Right renal pelvis (tissue), 4 donors: Measurements from ENCODE around the gene HRH1. TPM values are rescaled to one million over a fixed set of nuclear protein-coding genes. Genes with fewer than 3 reads are reported as not detected.
A peak's percentile ranks its signal among the peaks of the same experiment; 100 is the strongest.

Experiments used
- DNase-seq, 4 donors: peaks; one replicate each; pipeline ENCODE4 v3.0.0-alpha.2; 2013; ENCODE audit warnings: low read depth in 4 of 4, low spot score in 3 of 4, missing footprints in 1 of 4
- polyA plus RNA-seq, 4 donors: library from polyadenylated mRNA; unstranded; fragments of 120-200 nt; gene quantifications; one replicate each; pipeline ENCODE4 v1.2.1, GENCODE V29; 2013; ENCODE audit not compliant: insufficient read length in 4 of 4

The HRH1 gene
- polyA plus RNA-seq, 4 donors, result 2.3 to 3.0 (median 2.6) TPM

DNA sequence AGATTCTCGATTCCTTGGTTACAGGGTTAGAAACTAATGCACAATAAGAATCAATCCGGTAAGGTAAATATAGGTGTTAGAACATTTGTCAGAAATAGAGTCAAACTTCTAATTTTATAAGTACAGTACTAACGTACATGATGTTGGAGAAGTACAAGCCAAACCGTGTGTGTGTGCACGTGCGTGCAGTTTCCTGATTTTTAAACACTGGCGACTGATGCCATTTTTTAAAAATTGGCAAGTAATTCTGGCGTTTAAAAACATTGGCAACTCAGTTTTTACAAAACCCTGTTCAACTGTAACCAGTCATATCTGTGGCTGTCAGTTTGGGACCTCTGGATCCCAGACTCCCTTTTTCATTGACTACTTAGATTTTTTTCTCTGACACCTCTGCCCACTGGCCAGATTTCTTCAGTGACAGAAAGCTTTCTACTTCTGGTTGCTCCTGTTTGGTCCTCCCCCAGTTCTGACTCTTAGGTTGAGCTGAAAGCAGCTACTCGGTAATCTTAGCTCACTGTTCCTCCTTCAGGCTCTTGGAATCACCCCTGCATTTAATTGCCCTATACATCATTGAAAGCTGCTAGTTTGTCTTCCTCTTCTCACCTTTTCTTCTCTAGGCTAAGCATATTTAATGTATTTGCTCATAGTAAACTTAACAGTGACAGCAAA is 118.7 kb downstream of the HRH1 start:
- DNase-seq, result no peak

DNA sequence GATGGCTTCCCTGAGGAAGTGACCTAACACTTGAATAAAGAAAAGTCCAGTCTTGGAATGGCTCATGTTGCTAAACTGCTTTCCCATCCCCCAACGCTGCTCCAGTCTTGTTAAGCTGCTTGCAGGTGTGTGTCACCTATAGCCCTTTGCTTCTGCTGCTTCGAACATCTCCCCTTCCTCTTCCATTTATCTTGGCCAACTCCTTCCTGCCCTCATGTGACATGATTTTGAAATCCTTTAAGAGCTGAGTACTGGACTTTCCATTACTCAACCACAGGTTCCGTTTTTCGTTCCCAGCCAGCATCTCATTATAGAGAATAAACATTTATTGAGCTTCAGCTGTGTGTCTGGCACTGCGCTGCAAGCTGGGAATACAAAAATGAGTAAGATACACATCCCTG is 119.6 kb downstream of the HRH1 start:
- DNase-seq, result no peak

DNA sequence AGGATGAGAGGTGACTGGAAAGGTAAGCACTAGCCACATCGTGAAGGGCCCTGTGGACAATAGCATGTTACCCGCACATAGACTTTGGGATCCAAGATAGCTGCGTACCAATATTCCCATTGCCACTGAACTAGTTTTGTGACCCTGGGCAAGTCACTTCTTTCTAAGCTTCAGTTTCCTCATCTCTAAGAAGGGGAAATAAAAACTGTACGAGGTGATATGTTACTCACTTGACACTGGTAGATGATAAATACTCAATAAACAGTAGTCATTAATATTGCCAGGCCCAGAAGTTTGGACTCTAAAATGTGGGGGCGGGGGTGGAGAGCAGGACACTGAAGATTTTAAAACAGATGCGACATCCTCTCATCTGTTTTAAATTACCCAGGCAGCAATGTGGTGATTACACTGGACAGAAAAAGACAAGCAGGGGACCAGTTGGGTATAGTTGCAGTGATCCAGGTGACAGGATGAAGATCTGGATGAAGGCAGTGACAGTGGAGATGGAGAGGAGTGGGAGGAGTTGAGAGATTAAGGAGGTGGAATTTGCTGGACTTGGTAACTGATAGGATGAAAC is 120.4 kb downstream of the HRH1 start:
- no peak for DNase-seq

DNA sequence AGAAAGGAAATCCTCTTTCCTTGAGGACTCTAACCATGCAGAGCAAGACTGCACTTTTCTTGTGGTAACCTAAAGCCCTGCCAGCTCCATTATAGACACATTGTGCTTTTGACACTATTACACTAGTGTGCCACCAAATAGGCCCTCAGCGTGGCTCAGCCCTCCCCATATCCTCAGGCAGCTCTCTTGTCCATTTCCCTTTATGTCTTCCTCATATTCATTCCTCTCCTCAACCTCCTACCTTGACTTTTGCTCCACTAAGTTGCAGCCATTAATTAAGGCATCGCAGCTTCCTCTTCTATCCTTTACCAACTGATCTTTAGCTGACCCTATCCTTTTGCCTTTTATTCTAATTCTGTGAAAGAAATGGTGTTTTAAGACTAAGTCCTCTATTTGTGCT is 121.6 kb downstream of the HRH1 start:
- DNase-seq, result no peak

DNA sequence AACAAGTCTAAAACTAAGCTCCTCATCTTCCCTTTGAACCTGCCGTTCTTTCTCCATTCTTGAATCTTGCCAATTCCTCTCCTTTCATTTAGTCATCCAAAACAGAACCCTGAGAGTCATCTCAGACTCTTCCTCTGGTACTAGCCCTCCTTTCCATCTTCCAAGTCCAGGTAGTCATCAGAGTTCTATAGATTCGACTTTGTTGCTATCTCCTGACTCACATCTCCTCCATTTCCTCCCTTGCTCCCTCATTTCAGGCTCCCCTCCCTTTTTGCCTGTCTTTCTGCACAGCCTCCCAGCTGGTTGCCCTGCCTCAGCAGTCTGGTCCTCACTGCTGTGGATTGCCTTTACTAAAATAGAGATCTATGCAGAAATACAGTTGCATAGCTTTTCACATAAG is 122.6 kb downstream of the HRH1 start:
- DNase-seq, result no peak

DNA sequence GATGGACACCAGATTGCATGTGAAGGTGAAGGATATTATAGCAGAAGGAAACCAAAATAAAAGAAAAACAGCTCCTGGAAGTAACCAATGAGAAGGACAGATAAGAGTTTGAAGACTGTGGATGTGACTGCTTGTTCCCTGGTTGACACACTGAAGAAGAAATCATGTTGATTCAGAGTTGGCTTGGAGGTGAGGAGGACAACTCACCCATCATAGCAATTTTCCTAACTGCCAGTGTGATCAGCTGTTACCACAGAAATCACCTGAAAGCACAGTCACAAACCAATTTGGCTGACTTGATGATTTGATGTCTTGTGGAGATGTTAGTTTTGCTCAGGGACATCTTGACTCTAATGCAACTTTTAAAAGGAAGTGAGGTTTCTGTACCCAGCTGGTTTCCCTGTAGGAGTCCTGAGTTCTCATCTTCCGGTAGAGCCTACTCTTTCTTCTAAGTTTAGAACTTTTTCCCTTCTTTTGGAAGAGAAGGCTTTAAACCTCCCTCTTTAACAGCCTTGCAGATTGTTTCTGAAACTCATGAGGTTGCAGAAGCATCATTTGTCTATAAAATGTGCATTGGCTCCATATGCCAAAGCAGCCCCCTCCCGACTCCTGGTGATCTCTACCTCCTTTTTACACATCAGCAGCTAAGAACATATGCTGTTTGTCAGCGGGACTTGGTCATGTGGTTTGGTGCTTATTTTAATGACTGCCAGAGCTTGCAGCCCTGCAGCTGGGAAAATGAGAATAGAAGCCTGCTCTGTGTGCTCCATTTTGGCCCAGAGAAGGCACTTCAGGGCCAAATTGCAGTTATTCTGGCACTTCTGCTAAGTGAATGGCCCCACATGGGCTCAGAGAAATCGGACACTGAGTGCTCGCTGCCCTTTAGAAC is 128.2 kb downstream of the HRH1 start:
- peak; percentile 15 to 63 (median 45) for DNase-seq

DNA sequence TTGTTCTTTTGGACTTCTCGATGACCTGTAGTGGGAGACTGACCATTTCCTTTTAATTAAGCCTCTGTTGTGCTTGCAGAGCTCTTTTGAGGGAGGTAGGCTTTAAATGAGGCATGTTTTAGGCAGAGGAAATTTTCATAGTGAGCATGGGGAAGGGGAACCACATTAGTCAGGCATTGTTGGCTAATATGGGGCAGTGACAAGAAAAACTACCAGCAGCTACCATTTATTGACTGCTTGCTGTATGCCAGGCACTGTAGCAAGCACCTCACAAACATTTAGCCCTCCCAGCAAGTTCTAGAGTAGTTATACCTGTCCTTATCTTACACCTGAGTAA is 128.8 kb downstream of the HRH1 start:
- no peak for DNase-seq

DNA sequence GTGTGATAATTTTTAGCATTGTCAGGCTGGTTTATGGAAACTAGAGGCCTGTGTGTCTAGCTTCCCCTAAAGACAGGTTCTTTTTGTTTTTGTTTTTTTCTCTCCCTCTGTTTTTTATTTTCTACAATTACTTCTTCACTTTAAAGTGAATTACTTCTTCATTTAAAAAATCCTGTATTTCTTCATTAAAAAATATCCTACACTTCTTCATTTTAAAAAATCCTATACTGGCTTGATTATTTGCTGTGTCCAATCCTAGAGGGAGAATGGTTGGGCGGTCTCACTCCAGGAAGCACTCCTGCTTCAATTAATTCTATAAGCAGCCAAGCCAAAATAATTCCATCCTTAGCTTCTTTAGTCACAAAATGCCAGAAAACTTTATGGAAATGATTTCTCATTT is 129.7 kb downstream of the HRH1 start:
- DNase-seq, result no peak

DNA sequence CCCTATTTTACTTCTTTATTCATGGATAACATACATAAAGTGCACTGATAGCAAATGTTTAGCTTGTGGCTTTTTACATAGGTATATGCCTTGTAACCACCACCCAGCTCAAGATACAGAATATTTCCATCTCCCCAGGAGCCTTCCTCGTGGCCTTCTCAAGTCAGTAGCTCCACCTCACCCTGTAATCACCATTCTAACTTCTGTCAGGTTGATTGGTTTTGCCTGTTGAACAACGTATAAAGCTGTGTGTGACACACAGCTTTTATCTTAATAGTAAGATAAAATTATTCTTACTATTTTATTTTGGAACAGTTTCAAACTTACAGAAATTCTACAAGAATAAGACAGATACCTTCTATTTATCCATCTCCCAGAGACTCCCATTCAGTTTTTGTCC is 131.2 kb downstream of the HRH1 start:
- no peak for DNase-seq

DNA sequence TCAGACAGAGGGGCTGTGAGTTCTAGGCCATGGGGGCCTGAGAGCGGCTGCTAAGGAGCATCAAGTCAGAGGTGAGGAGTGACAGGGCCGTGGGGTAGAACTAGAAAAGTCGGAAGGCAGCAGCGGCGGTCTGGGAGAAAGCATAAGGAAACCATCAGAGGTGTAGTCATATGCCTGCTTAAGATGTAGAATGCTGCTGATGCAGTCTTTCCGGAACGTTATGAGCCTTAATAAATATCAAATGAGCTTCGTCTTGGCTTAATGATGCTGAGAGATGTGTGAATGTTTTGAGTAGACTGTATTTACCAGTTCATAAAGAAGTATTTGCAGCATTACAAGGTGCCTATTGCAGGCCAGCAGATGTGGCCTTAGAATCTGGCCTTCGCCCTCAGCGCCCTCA is 133.1 kb downstream of the HRH1 start:
- no peak for DNase-seq

DNA sequence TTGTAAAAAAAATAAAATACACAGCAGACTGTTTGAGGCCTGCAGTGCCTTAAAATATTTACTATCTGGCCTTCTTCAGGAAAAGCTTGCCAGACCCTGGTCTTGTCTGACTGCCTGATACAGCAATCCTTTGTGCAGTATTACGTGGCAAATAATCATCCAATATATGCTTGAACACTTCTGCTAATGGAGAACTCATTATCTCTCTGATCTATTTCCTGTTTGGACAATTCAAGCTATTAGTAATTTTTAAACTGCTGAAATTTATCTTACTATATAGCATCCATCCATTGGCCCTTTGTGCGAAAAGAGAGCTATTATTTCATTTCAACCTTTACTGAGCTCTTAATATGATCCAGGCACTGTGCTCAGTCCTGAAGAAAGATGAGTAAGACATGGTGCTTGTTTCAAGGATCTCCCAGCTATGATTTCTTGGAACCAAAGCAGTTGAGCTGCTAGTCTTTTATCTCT is 133.8 kb downstream of the HRH1 start:
- DNase-seq, result no peak

DNA sequence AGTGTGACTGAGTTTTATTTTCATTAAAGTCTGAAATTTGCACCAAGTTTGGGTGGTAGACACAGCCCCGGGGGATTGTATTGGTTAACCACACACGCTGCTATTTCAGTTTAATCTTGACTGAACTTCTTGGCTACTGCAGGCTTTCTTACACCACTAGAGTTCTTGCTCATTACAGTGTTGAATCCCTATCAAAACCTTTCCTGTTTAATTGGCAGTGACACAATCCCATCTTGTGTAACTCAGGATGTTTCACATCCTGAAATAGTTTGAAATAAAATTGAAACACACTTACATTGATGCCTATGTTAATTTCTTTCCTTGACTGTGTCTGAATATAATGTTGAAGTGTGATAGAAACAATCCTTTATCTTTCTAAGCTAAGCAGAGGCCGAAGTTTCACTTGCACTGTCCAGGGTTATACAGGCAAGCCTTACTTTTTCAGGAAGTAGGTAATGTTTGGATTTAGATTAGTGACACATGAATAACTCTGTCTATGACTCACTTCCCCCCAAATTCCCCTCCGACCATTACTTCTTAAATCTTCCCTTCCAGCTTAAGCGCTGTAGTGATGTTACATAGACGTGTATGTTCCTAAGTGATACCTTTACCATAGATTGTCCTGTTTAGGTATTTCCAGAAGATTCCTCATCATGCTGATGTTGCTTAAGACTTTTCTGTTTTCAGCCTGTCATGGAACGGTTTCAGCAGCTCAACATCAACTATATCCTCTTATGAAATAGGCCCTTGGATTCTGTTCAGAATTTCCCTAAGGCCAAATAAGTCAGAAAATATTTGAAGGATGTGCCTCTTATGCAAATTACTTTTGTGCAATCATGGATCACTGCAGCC is 134.7 kb downstream of the HRH1 start:
- no peak for DNase-seq

DNA sequence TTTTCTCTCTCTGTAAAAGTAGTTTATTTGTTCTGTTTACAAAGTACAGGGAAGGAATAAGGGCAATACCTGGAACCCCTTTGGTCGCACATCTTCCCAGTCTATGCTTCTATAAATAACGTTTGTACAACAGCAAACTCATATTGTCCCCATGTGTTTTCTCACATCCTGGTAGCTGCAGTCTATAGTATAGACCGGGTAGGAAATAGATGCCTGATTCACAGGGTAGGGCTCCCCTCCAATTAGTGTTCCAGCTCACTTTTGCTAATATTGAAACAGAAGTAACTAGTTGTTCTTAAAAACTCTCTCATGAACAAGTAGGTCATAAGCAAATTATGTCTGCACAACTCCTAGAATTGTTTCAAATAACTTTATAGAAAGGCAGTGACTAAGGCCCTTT is 135.6 kb downstream of the HRH1 start:
- no peak for DNase-seq

DNA sequence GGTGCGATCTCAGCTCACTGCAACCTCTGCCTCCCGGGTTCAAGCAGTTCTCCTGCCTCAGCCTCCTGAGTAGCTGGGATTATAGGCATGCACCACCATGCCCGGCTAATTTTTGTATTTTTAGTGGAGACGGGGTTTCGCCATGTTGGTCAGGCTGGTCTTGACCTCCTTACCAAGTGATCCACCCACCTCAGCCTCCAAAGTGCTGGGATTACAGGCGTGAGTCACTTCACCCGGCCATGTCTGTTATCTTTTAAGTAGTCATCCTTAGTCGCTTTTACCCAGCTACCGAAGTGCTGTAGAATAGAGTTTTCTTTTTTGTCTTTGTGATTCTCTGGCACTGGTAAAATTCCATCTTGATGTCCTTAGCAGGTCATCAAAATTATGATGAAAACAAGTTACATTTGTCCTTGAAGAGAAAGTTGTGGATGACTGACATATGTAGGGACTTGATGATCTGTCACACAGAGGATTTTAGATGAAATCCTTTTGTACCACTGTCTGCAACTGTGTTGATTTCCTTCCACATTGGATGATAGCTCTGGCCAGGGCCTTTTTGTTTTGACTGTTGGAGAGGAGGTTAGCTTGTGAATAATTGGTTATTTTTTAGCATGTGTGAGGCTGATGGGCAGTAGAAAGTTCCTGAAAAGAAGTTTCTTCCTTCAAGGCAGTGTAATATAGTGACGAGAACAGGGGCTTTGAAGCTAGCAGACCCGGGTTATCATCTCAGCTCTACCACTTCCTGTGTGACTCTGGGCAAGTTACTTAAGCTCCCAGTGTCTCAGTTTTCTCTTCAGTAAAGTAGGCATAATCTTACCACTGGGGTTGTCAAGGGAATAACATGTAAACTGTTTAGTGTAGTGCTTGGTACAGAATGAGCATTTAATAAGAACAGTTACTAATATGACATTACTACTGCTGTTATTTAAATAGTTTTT is 136.7 kb downstream of the HRH1 start:
- no peak for DNase-seq

DNA sequence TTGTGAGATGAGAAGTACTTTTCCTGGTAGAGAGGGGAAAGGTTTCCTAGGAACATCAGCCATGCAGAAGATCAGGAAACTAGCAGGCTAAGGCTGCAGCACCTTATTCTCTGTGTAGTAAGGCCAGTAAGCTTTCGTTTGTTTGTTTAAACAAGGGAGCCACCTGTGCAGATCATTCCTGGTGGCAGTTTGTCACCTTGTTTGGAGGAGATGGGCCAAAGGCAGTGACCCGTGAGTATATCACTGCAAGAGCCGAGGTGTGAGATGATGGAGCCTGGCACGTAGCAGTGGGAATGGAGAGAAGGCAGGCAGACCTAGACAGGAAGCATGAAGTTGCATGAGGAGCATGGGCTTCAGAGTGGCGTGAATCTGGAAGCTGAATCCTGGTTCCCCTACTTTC is 137.5 kb downstream of the HRH1 start:
- no peak for DNase-seq

DNA sequence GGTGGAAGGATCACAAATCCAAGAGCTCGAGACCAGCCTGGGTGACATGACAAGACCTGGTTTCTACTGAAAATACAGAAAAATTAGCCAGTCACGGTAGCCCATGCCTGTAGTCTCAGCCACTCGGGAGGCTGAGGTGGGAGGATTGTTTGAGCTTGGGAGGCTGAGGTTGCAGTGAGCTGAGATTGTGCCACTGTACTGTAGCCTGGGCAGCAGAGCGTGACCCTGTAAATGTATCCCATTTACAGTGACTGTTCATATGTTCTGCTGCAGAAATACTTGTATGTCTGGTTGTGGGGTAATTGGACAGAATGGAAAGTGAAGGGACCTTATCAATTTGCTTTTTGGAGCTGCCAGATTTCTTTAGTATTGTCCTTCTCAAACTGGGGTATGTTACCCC is 142.8 kb downstream of the HRH1 start:
- no peak for DNase-seq

DNA sequence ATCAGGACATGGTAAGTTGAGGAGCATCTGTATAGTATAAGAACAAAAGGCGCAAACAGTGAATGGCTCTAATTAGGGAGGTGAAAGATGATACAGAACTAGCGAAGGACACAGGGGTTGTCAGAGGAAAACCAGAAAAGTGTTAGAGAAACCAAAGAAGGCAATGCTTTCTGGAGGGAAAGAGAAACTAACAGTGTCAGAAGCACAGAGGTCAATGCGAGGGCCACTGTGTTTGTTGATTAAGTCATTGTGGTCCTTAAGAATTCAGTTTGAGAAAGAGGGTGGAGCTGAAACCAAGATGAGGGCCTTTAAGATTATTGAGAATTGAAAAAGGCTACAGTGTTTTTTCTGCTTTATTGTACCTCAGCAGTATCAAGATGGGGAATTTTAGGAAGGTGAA is 146.7 kb downstream of the HRH1 start:
- no peak for DNase-seq

DNA sequence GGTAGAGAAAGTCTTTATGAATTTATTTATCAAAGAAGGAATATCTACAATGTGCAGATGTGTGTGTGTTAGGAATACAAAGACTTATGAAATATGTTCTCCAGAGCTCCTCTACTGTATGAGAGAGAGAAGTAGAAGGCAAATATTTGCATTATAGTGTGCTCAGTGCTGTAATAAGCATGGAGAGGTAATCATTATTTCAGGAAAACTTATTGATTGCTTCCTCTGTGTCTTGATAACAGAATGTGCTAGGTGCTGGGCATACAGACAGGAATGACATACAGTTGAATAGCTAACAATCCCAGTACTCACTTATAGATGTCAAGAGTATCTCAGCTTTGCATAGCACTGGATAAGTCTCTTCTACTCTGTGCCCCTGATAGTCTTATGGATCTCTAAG is 148.2 kb downstream of the HRH1 start:
- DNase-seq, result no peak

DNA sequence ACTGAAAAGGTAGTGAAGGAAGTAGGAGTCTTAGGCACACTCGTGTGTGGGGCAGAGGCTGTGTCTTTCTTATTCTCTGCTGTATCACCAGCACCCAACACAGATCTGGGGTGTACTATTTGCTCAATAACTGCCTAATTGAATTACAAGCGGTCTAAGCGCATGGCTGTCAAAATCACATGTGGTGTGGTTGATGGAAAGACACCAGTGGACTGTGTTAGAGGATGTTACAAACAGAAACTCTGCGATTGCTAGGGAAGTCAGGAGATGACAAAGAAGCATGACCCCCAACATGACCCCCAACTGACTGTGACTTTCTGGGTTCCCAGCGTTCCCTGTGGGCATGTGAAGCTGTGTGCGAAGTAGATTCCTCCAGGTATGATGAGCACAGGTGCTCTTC is 149.9 kb downstream of the HRH1 start:
- no peak for DNase-seq

DNA sequence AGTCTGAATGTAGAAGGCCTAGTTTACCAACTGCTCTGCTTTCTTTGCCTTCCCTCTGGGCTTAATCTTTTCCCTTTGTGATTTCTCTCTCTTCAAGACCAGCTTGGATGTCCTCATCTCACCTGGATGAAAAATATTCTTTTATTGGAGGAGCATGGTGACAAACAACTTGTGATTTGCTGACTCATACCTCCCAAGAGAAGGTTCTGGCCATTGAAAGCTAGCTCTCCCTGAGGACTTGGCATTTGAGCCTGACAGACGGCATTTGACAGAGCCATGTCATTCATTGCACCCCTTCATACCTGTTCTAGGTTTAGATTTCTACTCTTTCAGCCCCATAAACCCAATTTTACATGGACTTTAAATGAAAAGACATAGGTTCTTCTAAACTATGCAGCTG is 151.2 kb downstream of the HRH1 start:
- DNase-seq, result no peak
